PC-9 (cell line): Measurements from ENCODE around the gene OOSP4A. TPM values are rescaled to one million over a fixed set of nuclear protein-coding genes. Genes with fewer than 3 reads are reported as not detected.

Source experiments
- BruUV-seq: library from RNA; stranded (reverse); fragments of 400-500 nt; replicated peaks from 2 replicates; lab custom pipeline; 2021; lab: Mats Ljungman, UMichigan
- CTCF ChIA-PET: fragments of 300-600 bp; sonication (Branson Sonifier 250); formaldehyde crosslinking; loops from one replicate; lab custom pipeline; 2022; ENCODE audit warnings: antibody characterized with exemption; lab: Charles Lee
- POLR2A ChIA-PET: fragments of 300-600 bp; sonication (Branson Sonifier 250); formaldehyde crosslinking; loops from one replicate; lab custom pipeline; 2022; ENCODE audit warnings: antibody characterized with exemption; ENCODE audit not compliant: unreplicated experiment; lab: Charles Lee
- DNase-seq, 2 experiments: peaks; one replicate each; pipeline versions ENCODE4 v3.0.0 to v3.0.0-alpha.2; 2015 to 2022; ENCODE audit warnings: mixed read lengths in 1 of 2
- H2AFZ ChIP-seq: fragments of 200-600 bp; sonication (generic); 2 replicates; pipeline ENCODE4 v1.8.1; 2017; ENCODE audit warnings: antibody characterized with exemption
- H3F3A ChIP-seq: fragments of 200-600 bp; sonication (generic); 2 replicates; pipeline ENCODE4 v1.8.1; 2017; ENCODE audit warnings: antibody characterized with exemption, mild to moderate bottlenecking, low read depth; ENCODE audit not compliant: insufficient read depth
- H3K27ac ChIP-seq: fragments of 200-600 bp; sonication (generic); 2 replicates; pipeline ENCODE4 v1.6.1; 2016; ENCODE audit warnings: mixed run types
- H3K27me3 ChIP-seq: fragments of 200-600 bp; sonication (generic); 2 replicates; pipeline ENCODE4 v1.6.1; 2016; ENCODE audit warnings: low read depth, mixed run types; ENCODE audit not compliant: insufficient read depth
- H3K36me3 ChIP-seq: fragments of 200-600 bp; sonication (generic); 2 replicates; pipeline ENCODE4 v1.6.1; 2016; ENCODE audit warnings: low read depth, mixed run types
- H3K4me1 ChIP-seq: fragments of 200-600 bp; sonication (generic); replicated peaks from 2 replicates; pipeline ENCODE4 v1.6.1; 2016; ENCODE audit warnings: mixed run types; ENCODE audit not compliant: insufficient read depth
- H3K4me2 ChIP-seq: fragments of 200-600 bp; sonication (generic); 2 replicates; pipeline ENCODE4 v1.6.1; 2017; ENCODE audit warnings: mixed run types
- H3K4me3 ChIP-seq: fragments of 200-600 bp; sonication (generic); 2 replicates; pipeline ENCODE4 v1.6.1; 2016; ENCODE audit warnings: mixed run types
- H3K79me2 ChIP-seq: fragments of 200-600 bp; sonication (generic); 2 replicates; pipeline ENCODE4 v1.6.1; 2017; ENCODE audit warnings: low read depth, mixed run types
- H3K9me2 ChIP-seq: fragments of 200-600 bp; sonication (generic); 2 replicates; pipeline ENCODE4 v1.8.1; 2017; ENCODE audit warnings: mild to moderate bottlenecking; ENCODE audit not compliant: insufficient read depth
- H3K9me3 ChIP-seq: fragments of 200-600 bp; sonication (generic); 2 replicates; pipeline ENCODE4 v1.8.1; 2016; ENCODE audit warnings: low read depth; ENCODE audit not compliant: insufficient read depth
- H4K20me1 ChIP-seq: fragments of 200-600 bp; sonication (generic); 2 replicates; pipeline ENCODE4 v1.8.1; 2017; ENCODE audit not compliant: insufficient read depth
- CTCF ChIP-seq: fragments of 200-600 bp; sonication (generic); conservative IDR thresholded peaks from 2 replicates; pipeline ENCODE4 v1.6.1; 2017; ENCODE audit warnings: mixed run types, antibody characterized with exemption, mild to moderate bottlenecking, moderate library complexity
- EZH2 ChIP-seq: fragments of 200-600 bp; sonication (generic); IDR thresholded peaks from 2 replicates; pipeline ENCODE4 v1.8.0; 2017; ENCODE audit warnings: antibody characterized with exemption, low read depth
- intact Hi-C: fragments of 100-400 bp; cut with micrococcal nuclease; formaldehyde crosslinking; loops from one replicate; pipeline ENCODE4 v1.10.0; 2022; ENCODE audit not compliant: unreplicated experiment
- total RNA-seq: library from RNA; stranded (reverse); gene quantifications from 2 replicates; pipeline ENCODE4 v1.2.3, GENCODE V29; 2021

Gene OOSP4A
- total RNA-seq, 1 experiment from 2014 or later: not detected

GRCh38 chr11:59967677-59968394 is 4.0 kb downstream of the OOSP4A start:
- CTCF ChIA-PET: no interaction called here
- no peak overlapping the region for H3K4me3 ChIP-seq
- intact Hi-C loops: no loop called here
- H2AFZ ChIP-seq: no peak overlapping the region
- H3K9me3 ChIP-seq: no peaks in the 10 kb centered on the region
- BruUV-seq: no TSS peak
- DNase-seq: no peak
- POLR2A ChIA-PET: no interaction called here
- no peak overlapping the region for H3K27ac ChIP-seq
- TF ChIP-seq EZH2: no peak
- no peak for TF ChIP-seq CTCF
- H3K27me3 ChIP-seq: no peaks in the 10 kb centered on the region
- H3K9me2 ChIP-seq: no peaks in the 10 kb centered on the region
- H3K36me3 ChIP-seq: no peaks in the 10 kb centered on the region
- H3F3A ChIP-seq: no peaks in the 10 kb centered on the region
- H3K4me1 ChIP-seq: no peaks in the 10 kb centered on the region
- no peaks in the 10 kb centered on the region; the same call in 1 of the 2 replicates for H4K20me1 ChIP-seq
- no peak overlapping the region for H3K4me2 ChIP-seq
- H3K79me2 ChIP-seq: no peaks in the 10 kb centered on the region

GRCh38 chr11:59968395-59968783 is 4.6 kb downstream of the OOSP4A start:
- Histone ChIP-seq H3K9me3 (no peaks in the 10 kb centered on the region), H3K27me3 (no peaks in the 10 kb centered on the region), H3K4me3 (no peak overlapping the region), H3K36me3 (no peaks in the 10 kb centered on the region), H3K4me1 (no peaks in the 10 kb centered on the region), H3F3A (no peaks in the 10 kb centered on the region), H2AFZ (no peak overlapping the region), H3K79me2 (no peaks in the 10 kb centered on the region), H3K4me2 (no peak overlapping the region), H3K27ac (no peak overlapping the region), H4K20me1 (no peaks in the 10 kb centered on the region; the same call in 1 of the 2 replicates), H3K9me2 (no peaks in the 10 kb centered on the region)
- no peak for DNase-seq
- ChIA-PET CTCF (no interaction called here), POLR2A (no interaction called here)
- TF ChIP-seq EZH2: no peak
- TF ChIP-seq CTCF: no peak
- intact Hi-C loops: no loop called here
- BruUV-seq: no TSS peak

GRCh38 chr11:59973097-59973496 is 9.3 kb downstream of the OOSP4A start:
- no peak for DNase-seq
- H3K36me3 ChIP-seq: no peaks in the 10 kb centered on the region
- no peak overlapping the region for H2AFZ ChIP-seq
- intact Hi-C loops: no loop called here
- H3K27me3 ChIP-seq: no peaks in the 10 kb centered on the region; the same call in 1 of the 2 replicates
- TF ChIP-seq CTCF (no peak), EZH2 (no peak)
- no peaks in the 10 kb centered on the region for H3K9me3 ChIP-seq
- no peak overlapping the region for H3K27ac ChIP-seq
- no peaks in the 10 kb centered on the region for H3K9me2 ChIP-seq
- H3K4me2 ChIP-seq: no peak overlapping the region
- no peaks in the 10 kb centered on the region for H3K4me1 ChIP-seq
- H3K79me2 ChIP-seq: no peaks in the 10 kb centered on the region
- ChIA-PET CTCF (no interaction called here), POLR2A (no interaction called here)
- H3F3A ChIP-seq: no peaks in the 10 kb centered on the region; the same call in 1 of the 2 replicates
- no peak overlapping the region for H3K4me3 ChIP-seq
- no TSS peak for BruUV-seq
- no peaks in the 10 kb centered on the region; the same call in 1 of the 2 replicates for H4K20me1 ChIP-seq
